HG03103 (cell line): ENCODE results near the gene MRPS2.
"Not testable (repeated sequence)": the region's sequence is repeated elsewhere in the genome, so short reads cannot be mapped to it uniquely, and the experiment has no call there.

Experiments used
- ATAC-seq: cut with Tn5 transposase; IDR thresholded peaks from one replicate; pipeline ENCODE4 v1.9.1; 2021; ENCODE audit warnings: low read depth; ENCODE audit not compliant: unreplicated experiment

The MRPS2 gene

DNA sequence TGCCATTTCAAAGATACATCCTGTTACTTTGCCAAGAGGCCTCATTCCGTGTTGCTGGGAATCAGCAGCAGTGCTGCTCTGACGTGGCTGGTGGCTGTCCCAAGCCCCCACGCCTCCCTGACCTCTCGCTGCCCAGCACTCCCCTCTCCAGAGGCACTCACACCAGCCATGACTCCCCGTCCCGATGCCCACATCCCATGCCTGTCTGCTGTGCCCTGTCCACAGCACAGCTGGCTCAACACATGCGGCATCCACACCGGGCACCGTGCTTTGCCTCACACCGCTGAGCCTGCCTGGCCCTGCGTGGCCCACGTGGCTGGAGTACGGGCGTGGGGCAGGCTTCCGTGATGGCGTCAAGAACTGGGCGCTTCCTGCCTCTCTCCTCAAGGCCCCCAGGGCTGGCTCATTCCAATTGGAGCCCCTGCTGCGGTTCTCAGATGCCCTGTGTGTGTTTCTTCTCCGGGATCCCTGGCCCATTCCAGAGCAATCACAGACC lies 12.9 kb downstream of the MRPS2 start:
- no peak for ATAC-seq

- not testable (repeated sequence) for ATAC-seq
Measured at GRCh38 chr9:135513906-135514305, 13.4 kb downstream of the MRPS2 start.

GRCh38 chr9:135514342-135515082 lies 14.0 kb downstream of the MRPS2 start:
- ATAC-seq: no peak

- ATAC-seq: no peak
Measured at GRCh38 chr9:135515083-135515951, 14.8 kb downstream of the MRPS2 start.

DNA sequence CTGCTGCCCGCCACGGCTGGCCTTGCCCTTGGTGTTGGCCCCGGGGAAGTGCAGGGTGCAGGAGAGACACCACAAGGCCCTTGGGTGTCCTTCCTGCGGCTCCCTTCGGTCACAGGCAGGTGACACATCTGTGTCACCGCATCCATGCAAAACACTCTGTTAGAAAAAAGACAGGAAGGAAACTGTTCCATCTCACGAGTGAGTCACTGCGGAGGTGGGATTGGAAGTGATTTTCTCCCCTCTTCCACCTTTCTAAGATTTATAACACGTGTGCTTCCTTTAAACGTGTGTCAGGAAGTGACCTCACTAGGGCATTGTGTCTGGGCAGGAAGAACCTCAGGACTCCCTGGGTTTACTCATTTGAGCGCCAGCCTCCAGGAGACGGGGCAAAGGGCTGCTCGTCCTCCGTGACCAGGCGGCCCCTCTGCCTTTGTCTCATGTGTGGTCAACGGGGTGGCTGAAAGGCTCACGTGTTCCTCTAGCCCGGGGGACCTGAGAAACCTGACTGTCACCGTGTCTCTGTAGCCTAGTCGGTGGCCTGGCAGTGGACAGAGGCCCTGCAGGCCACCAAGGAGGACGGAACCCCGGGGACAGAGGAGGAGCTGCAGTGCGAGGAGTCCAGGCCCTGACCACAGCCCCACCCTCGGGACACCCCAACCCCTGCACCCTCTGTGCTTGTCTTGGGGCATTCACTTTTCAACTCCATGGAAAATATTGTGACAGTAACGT lies 15.8 kb downstream of the MRPS2 start:
- no peak for ATAC-seq

- ATAC-seq: no peak
Measured at GRCh38 chr9:135517407-135517822, 16.9 kb downstream of the MRPS2 start.

GRCh38 chr9:135519179-135519971 lies 18.9 kb downstream of the MRPS2 start:
- ATAC-seq: no peak

GRCh38 chr9:135520916-135521607 lies 20.6 kb downstream of the MRPS2 start, which contains the start of gene LCN1:
TSS of gene LCN1 (plus strand) at chr9:135521440. CDS start at chr9:135521498, 58 bp downstream.
- no peak for ATAC-seq

DNA sequence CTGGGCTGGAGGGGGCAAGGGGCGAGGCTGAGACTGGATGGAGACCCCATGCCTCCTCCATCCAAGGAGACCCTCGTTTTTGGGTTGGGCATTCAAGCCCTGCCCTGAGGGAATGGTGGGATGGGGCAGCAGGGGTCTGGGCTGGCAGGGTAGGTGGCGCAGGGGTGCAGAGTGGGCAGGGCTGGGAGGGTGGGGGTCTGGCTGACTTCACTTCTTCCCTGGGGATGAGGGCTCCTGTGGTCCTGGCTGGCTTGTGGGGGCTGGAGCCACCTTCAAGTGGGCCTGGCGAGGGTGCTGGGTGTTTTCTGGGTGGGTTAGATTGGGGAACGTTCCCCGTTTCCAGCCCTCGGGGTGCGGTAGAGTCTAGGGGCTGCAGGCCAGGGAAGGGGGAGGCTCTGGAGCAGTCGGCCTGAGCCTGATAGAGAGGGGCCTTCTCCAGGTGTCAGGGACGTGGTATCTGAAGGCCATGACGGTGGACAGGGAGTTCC lies 21.2 kb downstream of the MRPS2 start:
- no peak for ATAC-seq

DNA sequence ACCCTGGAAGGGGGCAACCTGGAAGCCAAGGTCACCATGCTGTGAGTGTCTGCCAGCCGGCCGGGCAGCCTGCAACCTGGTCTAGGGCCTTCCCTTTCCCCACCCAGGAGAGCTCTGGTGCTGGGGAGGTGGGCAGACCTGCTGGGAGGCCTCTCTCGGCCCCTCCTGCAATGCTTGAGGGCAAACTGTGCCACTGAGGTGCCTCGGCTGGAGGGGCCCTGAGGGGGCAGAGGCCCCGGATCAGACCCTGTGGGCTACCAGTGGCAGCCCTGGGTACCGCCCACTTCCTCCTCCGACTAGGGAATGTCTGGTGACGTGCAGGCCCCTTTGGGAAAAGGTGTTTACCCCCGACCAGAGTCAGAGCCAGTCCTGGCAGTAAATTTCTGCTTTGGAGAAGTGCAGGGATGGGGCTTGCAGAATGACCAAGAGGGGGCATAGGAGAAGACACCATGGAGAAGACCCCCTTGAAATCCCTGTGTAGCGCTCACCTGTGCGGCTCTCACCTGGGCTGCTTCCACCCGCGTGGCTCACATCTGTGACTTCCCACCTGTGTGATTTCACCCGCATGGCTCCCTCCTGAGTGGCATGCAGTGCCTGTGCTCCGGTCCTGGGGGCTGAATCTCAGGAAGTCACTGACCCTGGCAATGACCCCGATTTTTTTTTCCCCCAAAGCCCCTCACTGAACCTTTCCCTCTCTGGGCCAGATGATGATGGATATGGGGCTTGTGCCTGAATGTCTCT lies 21.8 kb downstream of the MRPS2 start:
- ATAC-seq: no peak

DNA sequence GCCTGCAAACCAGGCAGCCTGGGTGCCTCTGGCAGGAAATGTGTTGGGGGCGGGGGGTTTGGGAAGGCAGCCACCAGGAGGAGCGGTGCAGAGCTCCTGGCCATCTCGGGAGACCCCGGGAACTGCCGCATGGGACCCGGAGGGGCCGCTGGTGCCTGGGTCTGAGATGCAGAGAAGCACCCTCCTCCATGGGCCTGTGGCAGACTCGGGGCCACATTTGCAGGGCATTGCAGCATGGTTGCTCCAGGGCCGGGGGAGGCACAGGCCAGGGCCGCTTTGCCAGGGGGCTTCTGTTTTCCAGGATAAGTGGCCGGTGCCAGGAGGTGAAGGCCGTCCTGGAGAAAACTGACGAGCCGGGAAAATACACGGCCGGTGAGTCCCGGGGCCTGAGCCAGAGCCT lies 22.4 kb downstream of the MRPS2 start:
- ATAC-seq: no peak

DNA sequence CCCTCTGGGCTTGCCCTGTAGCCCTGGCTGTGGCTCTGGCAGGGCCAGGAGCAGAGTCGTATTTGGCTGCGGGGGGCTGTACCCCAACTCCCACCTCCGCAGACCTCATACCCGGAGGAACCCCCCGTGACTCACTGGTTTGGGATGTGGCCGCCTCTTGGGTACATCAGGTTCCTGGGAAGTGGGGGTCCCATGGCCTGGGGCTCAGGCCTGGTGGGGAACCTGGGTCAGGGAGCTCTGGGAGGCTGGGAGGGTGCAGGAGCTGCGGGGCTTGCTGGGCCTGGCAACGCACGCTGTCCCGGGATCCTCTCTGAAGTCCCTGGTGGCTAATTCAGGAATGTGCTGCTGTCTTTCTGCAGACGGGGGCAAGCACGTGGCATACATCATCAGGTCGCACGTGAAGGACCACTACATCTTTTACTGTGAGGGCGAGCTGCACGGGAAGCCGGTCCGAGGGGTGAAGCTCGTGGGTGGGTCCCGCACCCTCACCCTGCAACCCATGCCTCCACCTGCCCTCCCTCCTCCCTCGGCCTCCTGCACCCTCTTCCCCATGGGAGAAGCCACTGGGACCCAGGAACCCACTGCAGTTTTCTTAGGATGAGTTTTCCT lies 23.1 kb downstream of the MRPS2 start:
- ATAC-seq: no peak

DNA sequence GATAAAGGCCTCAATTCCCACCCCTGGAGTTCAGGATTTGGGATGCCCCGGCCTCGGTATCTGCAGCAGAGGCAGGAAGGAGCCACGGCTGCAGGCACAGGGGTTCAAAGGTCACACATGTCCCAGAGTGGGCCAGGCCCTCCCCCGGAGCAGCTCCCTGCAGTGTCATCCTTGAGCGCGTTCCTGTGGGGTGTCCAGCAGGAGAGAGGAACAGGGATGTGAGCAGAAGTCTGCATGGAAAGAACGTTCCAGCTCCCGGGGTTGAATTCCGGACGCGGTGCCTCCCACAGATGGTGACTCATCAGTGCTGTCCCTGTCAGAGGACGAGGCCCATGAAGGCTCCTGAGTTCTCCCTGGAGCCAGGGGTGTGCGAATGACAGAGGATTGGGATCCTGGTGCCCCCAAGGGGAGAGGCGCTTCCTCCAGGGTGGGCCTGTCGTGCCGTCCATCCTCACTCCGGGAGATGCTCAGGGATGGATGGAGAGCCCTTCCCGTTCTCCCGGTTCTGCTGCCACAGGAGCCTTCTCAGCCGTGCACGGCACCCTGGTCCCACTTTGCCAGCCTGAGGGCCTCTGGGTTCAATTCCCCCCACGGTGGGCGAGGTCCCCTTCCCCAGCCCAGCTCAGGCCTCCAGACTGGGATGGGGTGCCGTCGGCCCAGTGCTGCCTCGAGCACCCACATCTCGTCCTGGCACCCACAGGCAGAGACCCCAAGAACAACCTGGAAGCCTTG lies 23.8 kb downstream of the MRPS2 start:
- no peak for ATAC-seq

- ATAC-seq: no peak
Measured at GRCh38 chr9:135525241-135526088, 25.0 kb downstream of the MRPS2 start.

GRCh38 chr9:135526089-135526729 lies 25.7 kb downstream of the MRPS2 start:
- ATAC-seq: no peak
